ENCODE results near the gene PPY. TPM values are rescaled to one million over a fixed set of nuclear protein-coding genes. Genes with fewer than 3 reads are reported as not detected.
"Not testable (repeated sequence)": the region's sequence is repeated elsewhere in the genome, so short reads cannot be mapped to it uniquely, and the experiment has no call there.

Gene PPY
- total and polyA plus RNA-seq, 9 donors: not detected

DNA sequence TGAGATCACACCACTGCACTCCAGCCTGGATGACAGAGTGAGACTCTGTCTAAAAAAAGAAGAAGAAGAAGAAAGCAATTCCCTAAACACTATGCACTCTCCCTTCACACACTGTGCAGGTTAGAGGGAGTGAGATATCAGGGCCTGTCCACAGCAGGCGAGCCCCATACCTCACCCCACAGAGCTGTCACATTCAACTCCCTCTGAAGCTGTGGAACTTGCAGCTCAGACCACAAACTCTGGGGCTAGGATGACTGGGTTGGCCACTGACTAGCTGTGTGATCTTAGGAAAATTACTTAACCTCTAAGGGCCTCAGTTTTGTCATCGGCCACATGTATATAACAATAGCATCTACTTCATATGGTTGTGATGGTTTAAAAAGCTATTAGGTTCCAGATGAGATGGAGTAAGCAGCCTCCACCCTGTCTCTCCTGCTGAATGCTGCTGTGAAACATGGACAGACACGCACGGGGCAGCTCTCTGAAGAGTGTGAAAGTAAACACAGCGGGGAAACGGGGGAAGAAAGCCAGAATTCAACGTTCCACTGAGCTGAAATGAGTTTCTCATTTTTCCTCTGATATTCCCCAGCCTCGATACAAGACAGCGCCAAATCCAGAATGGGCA lies 25.1 kb upstream of the PPY start:
- H3K27me3 ChIP-seq: no peaks in the 10 kb centered on the region
- no peak for DNase-seq
- WGBS, 3 donors: 38 to 53% (median 51%) methylated on average over 9 of the region's 9 CpGs
- no peaks in the 10 kb centered on the region for H3K4me1 ChIP-seq (ENCODE audit: insufficient read depth)
- no peak overlapping the region for H3K4me3 ChIP-seq
- intact Hi-C loops (cut with DNase I): no loop called here
- no peaks in the 10 kb centered on the region for H3K36me3 ChIP-seq
- TF ChIP-seq, protein P1, sequence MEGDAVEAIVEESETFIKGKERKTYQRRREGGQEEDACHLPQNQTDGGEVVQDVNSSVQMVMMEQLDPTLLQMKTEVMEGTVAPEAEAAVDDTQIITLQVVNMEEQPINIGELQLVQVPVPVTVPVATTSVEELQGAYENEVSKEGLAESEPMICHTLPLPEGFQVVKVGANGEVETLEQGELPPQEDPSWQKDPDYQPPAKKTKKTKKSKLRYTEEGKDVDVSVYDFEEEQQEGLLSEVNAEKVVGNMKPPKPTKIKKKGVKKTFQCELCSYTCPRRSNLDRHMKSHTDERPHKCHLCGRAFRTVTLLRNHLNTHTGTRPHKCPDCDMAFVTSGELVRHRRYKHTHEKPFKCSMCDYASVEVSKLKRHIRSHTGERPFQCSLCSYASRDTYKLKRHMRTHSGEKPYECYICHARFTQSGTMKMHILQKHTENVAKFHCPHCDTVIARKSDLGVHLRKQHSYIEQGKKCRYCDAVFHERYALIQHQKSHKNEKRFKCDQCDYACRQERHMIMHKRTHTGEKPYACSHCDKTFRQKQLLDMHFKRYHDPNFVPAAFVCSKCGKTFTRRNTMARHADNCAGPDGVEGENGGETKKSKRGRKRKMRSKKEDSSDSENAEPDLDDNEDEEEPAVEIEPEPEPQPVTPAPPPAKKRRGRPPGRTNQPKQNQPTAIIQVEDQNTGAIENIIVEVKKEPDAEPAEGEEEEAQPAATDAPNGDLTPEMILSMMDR (IDR thresholded peaks at IDR 0.05): no peak
- TF ChIP-seq EP300 (IDR thresholded peaks at IDR 0.05) (no peak), POLR2A (IDR thresholded peaks at IDR 0.05) (no peak)
- no peaks in the 10 kb centered on the region for H3K9me3 ChIP-seq
- H3K27ac ChIP-seq: no peak overlapping the region

DNA sequence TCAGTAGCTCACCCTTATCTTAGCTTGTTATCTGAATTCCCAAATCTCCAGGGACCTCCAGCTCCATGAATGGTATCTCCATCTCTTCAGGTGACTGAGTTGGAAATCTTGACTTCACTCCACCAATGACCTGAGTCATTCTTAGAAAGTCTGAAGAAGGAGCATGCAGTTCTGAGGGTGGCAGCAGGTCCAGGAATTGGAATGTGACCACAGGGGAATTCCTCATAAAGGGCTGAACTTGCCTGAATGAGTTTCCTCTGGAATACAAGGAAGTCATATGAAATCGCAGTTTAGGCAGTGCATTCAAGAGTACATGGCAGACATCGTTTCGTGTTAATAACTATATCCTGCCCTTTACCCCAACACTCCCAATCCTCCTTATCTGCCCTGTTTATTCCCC lies 24.0 kb upstream of the PPY start:
- H3K9me3 ChIP-seq: no peaks in the 10 kb centered on the region
- 78 to 83% (median 79%) methylated on average over 3 of the region's 3 CpGs for WGBS, 3 donors
- H3K4me1 ChIP-seq (ENCODE audit: insufficient read depth): no peaks in the 10 kb centered on the region
- DNase-seq: no peak
- H3K36me3 ChIP-seq: no peaks in the 10 kb centered on the region
- intact Hi-C loops (cut with DNase I): no loop called here
- no peak overlapping the region for H3K4me3 ChIP-seq
- no peaks in the 10 kb centered on the region for H3K27me3 ChIP-seq
- H3K27ac ChIP-seq: no peak overlapping the region
- no peak for TF ChIP-seq EP300 (IDR thresholded peaks at IDR 0.05)
- no peak for TF ChIP-seq POLR2A (IDR thresholded peaks at IDR 0.05)
- TF ChIP-seq, protein P1 (IDR thresholded peaks at IDR 0.05): no peak

DNA sequence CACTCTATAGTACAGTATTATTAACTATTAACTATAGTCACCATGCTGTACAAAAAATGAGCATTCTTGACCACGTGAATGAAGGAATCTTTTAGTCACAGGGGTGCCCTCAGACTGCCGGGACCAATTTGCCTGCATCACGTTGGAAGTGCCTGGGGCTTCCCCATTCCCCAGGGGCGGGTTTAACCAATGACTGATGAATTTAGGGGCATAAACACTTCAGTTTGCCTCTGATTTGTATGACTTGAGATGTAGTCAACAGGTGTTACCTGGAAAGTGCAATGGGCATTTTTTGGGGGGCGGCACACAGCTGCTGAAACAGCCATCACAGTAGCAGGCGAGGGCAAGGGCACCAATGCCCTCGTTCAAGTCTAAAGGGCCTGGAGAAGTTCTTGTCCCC lies 20.2 kb upstream of the PPY start:
- H3K4me3 ChIP-seq: no peak overlapping the region
- no peaks in the 10 kb centered on the region for H3K4me1 ChIP-seq (ENCODE audit: insufficient read depth)
- no peaks in the 10 kb centered on the region for H3K36me3 ChIP-seq
- DNase-seq: no peak
- no peaks in the 10 kb centered on the region for H3K9me3 ChIP-seq
- intact Hi-C loops (cut with DNase I): no loop called here
- TF ChIP-seq, protein P1 (IDR thresholded peaks at IDR 0.05): no peak
- 48 to 59% (median 51%) methylated on average over 7 of the region's 7 CpGs for WGBS, 3 donors
- no peak overlapping the region for H3K27ac ChIP-seq
- no peaks in the 10 kb centered on the region for H3K27me3 ChIP-seq

DNA sequence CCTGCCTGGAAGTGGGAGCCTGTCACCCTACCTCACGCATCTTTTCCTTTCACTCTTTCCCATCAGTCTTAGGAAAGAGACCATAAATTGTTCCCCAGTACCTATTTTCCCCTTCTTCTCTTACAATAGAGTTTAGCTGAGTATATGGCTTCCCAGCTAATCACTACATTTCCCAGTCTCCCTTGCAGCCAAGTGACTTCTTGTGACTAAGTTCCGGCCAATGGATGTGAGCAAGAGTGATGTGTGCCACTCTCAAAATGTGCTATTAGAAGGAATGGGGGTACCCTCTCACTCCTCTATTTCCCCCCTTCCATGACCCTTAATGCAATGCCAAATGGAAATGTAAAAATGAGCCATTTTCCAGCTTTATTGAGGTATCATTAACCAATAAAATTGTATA lies 19.7 kb upstream of the PPY start:
- intact Hi-C loops (cut with DNase I): no loop called here

DNA sequence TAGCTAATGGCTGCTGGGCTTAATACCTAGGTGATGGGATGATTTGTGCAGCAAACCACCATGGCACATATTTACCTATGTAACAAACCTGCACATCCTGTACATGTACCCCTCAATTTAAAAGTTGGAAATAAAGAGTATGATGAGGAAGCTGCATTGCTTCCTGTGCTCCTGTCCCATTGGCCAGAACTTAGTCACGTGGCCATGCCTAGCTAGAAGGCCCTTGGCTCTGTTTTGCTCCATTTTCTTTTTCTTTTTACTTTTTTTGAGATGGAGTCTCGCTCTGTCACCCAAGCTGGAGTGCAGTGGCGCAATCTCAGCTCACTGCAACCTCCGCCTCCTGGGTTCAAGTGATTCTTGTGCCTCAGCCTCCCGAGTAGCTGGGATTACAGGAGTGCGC lies 19.0 kb upstream of the PPY start:
- 92 to 96% (median 93%) methylated on average over 6 of the region's 6 CpGs for WGBS, 3 donors
- H3K4me3 ChIP-seq; H3K36me3 ChIP-seq; H3K9me3 ChIP-seq; DNase-seq; H3K27ac ChIP-seq; H3K27me3 ChIP-seq; intact Hi-C loops (cut with DNase I); H3K4me1 ChIP-seq (ENCODE audit: insufficient read depth): not testable (repeated sequence)

More for the DNA sequence above, 19.7 kb upstream of the PPY start:
- TF ChIP-seq, protein P1 (IDR thresholded peaks at IDR 0.05): no peak
- TF ChIP-seq POLR2A (IDR thresholded peaks at IDR 0.05) (no peak), EP300 (IDR thresholded peaks at IDR 0.05) (no peak)
- WGBS, 3 donors: 62 to 75% (median 72%) methylated on average over 2 of the region's 2 CpGs
- no peaks in the 10 kb centered on the region for H3K4me1 ChIP-seq (ENCODE audit: insufficient read depth)
- H3K27me3 ChIP-seq: no peaks in the 10 kb centered on the region
- no peak overlapping the region for H3K4me3 ChIP-seq
- no peak for DNase-seq
- H3K27ac ChIP-seq: no peak overlapping the region
- no peaks in the 10 kb centered on the region for H3K36me3 ChIP-seq
- H3K9me3 ChIP-seq: no peaks in the 10 kb centered on the region

Measured in ovary (tissue), 9 donors.